ENCODE data around the gene RBM47. TPM values are rescaled to one million over a fixed set of nuclear protein-coding genes. Genes with fewer than 3 reads are reported as not detected.
"Not testable (repeated sequence)": the region's sequence is repeated elsewhere in the genome, so short reads cannot be mapped to it uniquely, and the experiment has no call there.

RBM47 gene
- total and polyA plus RNA-seq, 4 donors = 25.9 to 119 (median 94.0) TPM

DNA sequence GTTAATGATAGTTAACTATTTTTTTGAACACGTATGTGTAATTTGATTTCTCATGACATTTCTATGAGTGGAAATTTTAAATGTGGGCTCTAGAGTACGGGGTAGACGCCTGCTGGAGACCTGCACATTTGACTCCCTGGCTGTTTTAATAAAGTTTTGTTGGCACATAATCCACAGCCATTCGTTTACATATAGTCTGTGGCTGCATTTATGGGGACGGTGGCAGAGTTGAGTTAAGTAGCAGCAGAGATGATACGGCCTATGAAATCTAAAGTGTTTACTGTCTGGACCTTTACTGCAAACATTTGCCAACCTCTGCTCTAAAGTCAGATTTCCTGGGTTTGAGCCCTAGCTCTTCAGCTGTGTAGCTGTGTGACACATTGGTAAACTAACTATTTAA, 175.8 kb downstream of the RBM47 start:
- Histone ChIP-seq H3K27ac (ENCODE audit: low read depth in 1 of 2, low read length in 1 of 2) (no peak overlapping the region), H3K4me3 (no peak overlapping the region), H3K4me1 (ENCODE audit: control insufficient read depth in 5 of 5, insufficient read depth in 5 of 5, low read length in 5 of 5) (peaks cover 0 to 16% (median 5%) of the 10 kb centered on the region in 5 donors), H3K27me3 (ENCODE audit: control insufficient read depth in 3 of 3, insufficient read depth in 3 of 3, low read length in 2 of 3) (no peaks in the 10 kb centered on the region), H3K9ac (ENCODE audit: insufficient read depth in 1 of 2, low read length in 2 of 2) (no peak overlapping the region), H3K9me3 (ENCODE audit: control insufficient read depth in 4 of 4, insufficient read depth in 3 of 4, low read length in 3 of 4) (no peaks in the 10 kb centered on the region), H3K36me3 (ENCODE audit: control insufficient read depth in 4 of 4, insufficient read depth in 4 of 4, low read length in 4 of 4) (peaks cover 0 to 1% (median 0%) of the 10 kb centered on the region in 4 donors)
- 81 to 94% methylated on average over 6 of the region's 6 CpGs for WGBS, 2 donors
- DNase-seq (no peak), ATAC-seq (ENCODE audit: insufficient read depth, low FRiP score) (no peak)
- TF ChIP-seq, protein P1, sequence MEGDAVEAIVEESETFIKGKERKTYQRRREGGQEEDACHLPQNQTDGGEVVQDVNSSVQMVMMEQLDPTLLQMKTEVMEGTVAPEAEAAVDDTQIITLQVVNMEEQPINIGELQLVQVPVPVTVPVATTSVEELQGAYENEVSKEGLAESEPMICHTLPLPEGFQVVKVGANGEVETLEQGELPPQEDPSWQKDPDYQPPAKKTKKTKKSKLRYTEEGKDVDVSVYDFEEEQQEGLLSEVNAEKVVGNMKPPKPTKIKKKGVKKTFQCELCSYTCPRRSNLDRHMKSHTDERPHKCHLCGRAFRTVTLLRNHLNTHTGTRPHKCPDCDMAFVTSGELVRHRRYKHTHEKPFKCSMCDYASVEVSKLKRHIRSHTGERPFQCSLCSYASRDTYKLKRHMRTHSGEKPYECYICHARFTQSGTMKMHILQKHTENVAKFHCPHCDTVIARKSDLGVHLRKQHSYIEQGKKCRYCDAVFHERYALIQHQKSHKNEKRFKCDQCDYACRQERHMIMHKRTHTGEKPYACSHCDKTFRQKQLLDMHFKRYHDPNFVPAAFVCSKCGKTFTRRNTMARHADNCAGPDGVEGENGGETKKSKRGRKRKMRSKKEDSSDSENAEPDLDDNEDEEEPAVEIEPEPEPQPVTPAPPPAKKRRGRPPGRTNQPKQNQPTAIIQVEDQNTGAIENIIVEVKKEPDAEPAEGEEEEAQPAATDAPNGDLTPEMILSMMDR (IDR thresholded peaks at IDR 0.05; ENCODE audit: control extremely low read depth, extremely low read depth) = no peak

DNA sequence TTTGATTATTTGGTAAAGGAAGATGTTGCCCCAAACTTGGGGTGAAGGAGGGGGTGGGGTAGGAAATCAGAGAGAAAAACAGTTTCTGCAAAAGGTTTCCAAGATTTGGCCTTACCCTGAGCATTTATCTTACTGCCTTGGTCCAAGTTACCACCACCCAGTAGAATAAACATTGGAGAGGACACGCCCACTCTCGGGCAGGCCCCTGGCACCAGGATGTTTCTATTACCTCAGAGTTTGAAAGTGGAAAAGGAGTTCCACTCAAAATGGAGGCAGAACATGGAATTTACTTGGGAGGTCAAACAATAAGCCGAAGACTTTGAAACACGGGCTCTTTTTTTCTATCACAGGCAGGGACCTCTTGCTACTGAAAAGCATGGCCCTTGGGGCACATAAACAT, 180.8 kb downstream of the RBM47 start:
- WGBS, 2 donors = 55 to 88% methylated on average over 4 of the region's 4 CpGs
- no peaks in the 10 kb centered on the region for H3K27me3 ChIP-seq (ENCODE audit: control insufficient read depth in 3 of 3, insufficient read depth in 3 of 3, low read length in 2 of 3)
- DNase-seq (no peak), ATAC-seq (ENCODE audit: insufficient read depth, low FRiP score) (no peak)
- no peaks in the 10 kb centered on the region for H3K9me3 ChIP-seq (ENCODE audit: control insufficient read depth in 4 of 4, insufficient read depth in 3 of 4, low read length in 3 of 4)
- H3K36me3 ChIP-seq (ENCODE audit: control insufficient read depth in 4 of 4, insufficient read depth in 4 of 4, low read length in 4 of 4) = peaks cover 0 to 1% (median 0%) of the 10 kb centered on the region in 4 donors
- no peak overlapping the region for H3K4me3 ChIP-seq
- H3K9ac ChIP-seq (ENCODE audit: insufficient read depth in 1 of 2, low read length in 2 of 2) = no peak overlapping the region
- H3K4me1 ChIP-seq (ENCODE audit: control insufficient read depth in 5 of 5, insufficient read depth in 5 of 5, low read length in 5 of 5) = peaks cover 0 to 14% (median 5%) of the 10 kb centered on the region in 5 donors
- no peak overlapping the region for H3K27ac ChIP-seq (ENCODE audit: low read depth in 1 of 2, low read length in 1 of 2)
- TF ChIP-seq, protein P1 (IDR thresholded peaks at IDR 0.05; ENCODE audit: control extremely low read depth, extremely low read depth) = no peak

DNA sequence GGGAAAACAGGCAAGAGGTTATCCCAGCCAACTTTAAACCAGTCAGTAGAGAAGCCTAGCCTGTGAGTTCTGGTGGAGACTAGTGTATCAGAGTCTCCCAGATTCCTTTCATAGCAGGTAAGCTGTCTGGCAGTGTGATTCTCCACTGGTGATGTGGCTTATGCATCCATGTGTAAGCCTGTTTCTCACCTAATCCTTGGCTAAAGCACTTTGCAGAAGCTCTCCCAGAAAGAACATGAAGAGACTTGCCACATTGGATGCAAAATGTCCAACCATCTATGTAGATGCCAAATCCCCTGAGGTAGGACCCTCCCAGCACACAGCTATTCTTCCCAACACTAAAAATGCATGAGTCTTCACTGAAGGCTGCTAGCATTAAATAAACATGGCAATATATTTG, 182.8 kb downstream of the RBM47 start:
- peaks cover 0 to 1% (median 0%) of the 10 kb centered on the region in 4 donors for H3K36me3 ChIP-seq (ENCODE audit: control insufficient read depth in 4 of 4, insufficient read depth in 4 of 4, low read length in 4 of 4)
- DNase-seq (no peak), ATAC-seq (ENCODE audit: insufficient read depth, low FRiP score) (no peak)
- peaks cover 0 to 6% (median 0%) of the 10 kb centered on the region in 5 donors for H3K4me1 ChIP-seq (ENCODE audit: control insufficient read depth in 5 of 5, insufficient read depth in 5 of 5, low read length in 5 of 5)
- H3K9me3 ChIP-seq (ENCODE audit: control insufficient read depth in 4 of 4, insufficient read depth in 3 of 4, low read length in 3 of 4) = no peaks in the 10 kb centered on the region
- TF ChIP-seq, protein P1 (IDR thresholded peaks at IDR 0.05; ENCODE audit: control extremely low read depth, extremely low read depth) = no peak
- H3K9ac ChIP-seq (ENCODE audit: insufficient read depth in 1 of 2, low read length in 2 of 2) = no peak overlapping the region
- no peak overlapping the region for H3K27ac ChIP-seq (ENCODE audit: low read depth in 1 of 2, low read length in 1 of 2)
- no peak overlapping the region for H3K4me3 ChIP-seq
- H3K27me3 ChIP-seq (ENCODE audit: control insufficient read depth in 3 of 3, insufficient read depth in 3 of 3, low read length in 2 of 3) = no peaks in the 10 kb centered on the region

DNA sequence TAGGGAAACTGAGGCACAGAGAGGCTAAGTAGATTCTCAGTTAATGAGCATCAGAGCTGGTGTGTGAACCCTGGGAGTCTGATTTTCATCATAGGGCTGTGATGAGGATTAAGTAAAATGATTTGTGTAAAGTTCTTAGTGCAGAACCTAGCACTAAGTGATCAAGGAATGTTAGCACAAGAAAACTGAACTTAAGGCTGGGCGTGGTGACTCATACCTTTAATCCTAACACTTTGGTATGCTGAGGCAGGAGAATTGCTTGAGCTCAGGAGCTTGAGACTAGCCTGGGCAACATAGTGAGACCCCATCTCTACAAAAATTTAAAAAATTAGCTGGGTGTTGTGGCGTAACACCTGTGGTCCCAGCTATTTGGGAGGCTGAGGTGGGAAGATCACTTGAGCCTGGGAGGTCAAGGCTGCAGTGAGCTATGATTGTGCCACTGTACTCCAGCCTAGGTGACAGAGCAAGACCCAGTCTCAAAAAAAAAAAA, 183.4 kb downstream of the RBM47 start:
- not testable (repeated sequence) for H3K27ac ChIP-seq (ENCODE audit: low read depth in 1 of 2, low read length in 1 of 2)

More for the DNA sequence above, 183.4 kb downstream of the RBM47 start:
- H3K36me3 ChIP-seq (ENCODE audit: control insufficient read depth in 4 of 4, insufficient read depth in 4 of 4, low read length in 4 of 4); H3K9me3 ChIP-seq (ENCODE audit: control insufficient read depth in 4 of 4, insufficient read depth in 3 of 4, low read length in 3 of 4); H3K27me3 ChIP-seq (ENCODE audit: control insufficient read depth in 3 of 3, insufficient read depth in 3 of 3, low read length in 2 of 3); DNase-seq; H3K9ac ChIP-seq (ENCODE audit: insufficient read depth in 1 of 2, low read length in 2 of 2); H3K4me3 ChIP-seq; ATAC-seq (ENCODE audit: insufficient read depth, low FRiP score); H3K4me1 ChIP-seq (ENCODE audit: control insufficient read depth in 5 of 5, insufficient read depth in 5 of 5, low read length in 5 of 5): not testable (repeated sequence)
- WGBS, 2 donors = 93% methylated on average over 2 of the region's 2 CpGs
